Right lobe of liver (tissue), 6 donors: ENCODE measurements around the gene EMILIN2. TPM values are rescaled to one million over a fixed set of nuclear protein-coding genes. Genes with fewer than 3 reads are reported as not detected.

ENCODE experiments used
- ATAC-seq, 4 donors: fragments of 200-7000 bp; cut with Tn5 transposase; one replicate each; pipeline ENCODE4 v1.9.1; 2020; ENCODE audit warnings: mild to moderate bottlenecking in 4 of 4, moderate library complexity in 4 of 4
- DNase-seq, 3 donors: peaks; one replicate each; pipeline ENCODE4 v3.0.0-alpha.2; 2020
- H3K27ac ChIP-seq, 3 donors: fragments of 200-600 bp; one replicate each; pipeline ENCODE4 v1.8.0; 2022
- H3K27me3 ChIP-seq, 2 donors: fragments of 200-600 bp; one replicate each; pipeline ENCODE4 v1.8.0; 2022
- H3K36me3 ChIP-seq, 4 donors: fragments of 200-600 bp; sonication (generic) in 1 of 4; one replicate each; pipeline versions ENCODE4 v1.5.1 to v1.8.0; 2017 to 2022; ENCODE audit warnings: control low read depth in 1 of 4
- H3K4me1 ChIP-seq, 4 donors: fragments of 200-600 bp; sonication (generic) in 1 of 4; one replicate each; pipeline versions ENCODE4 v1.5.1 to v1.8.0; 2017 to 2022; ENCODE audit warnings: control low read depth in 1 of 4
- H3K4me3 ChIP-seq, 3 donors: fragments of 200-600 bp; one replicate each; pipeline ENCODE4 v1.8.0; 2022
- H3K9me3 ChIP-seq, 4 donors: fragments of 200-600 bp; sonication (generic) in 1 of 4; one replicate each; pipeline versions ENCODE4 v1.5.1 to v1.8.0; 2017 to 2022; ENCODE audit warnings: control low read depth in 1 of 4
- CTCF ChIP-seq, 4 donors: fragments of 200-600 bp in 3 of 4; fragments of 450-650 bp in 1 of 4; IDR thresholded peaks; one replicate each; pipeline versions ENCODE4 v1.5.1 to v1.8.0; 2016 to 2022; ENCODE audit warnings: antibody characterized with exemption in 4 of 4, mild to moderate bottlenecking in 2 of 4
- POLR2A ChIP-seq: fragments of 450-650 bp; IDR thresholded peaks from one replicate; pipeline ENCODE4 v1.6.1; 2017; ENCODE audit warnings: antibody characterized with exemption, mild to moderate bottlenecking
- WGBS: methylation state at CpG from one replicate; pipeline ENCODE4 v1.1.6; 2018; ENCODE audit warnings: low coverage, low lambda C conversion rate; ENCODE audit not compliant: insufficient coverage; ENCODE audit errors: missing lambda C conversion rate; 5-methylcytosine and 5-hydroxymethylcytosine counted together
- intact Hi-C, 2 donors: fragments of 100-400 bp; cut with DNase I; formaldehyde crosslinking; loops; one replicate each; pipeline versions ENCODE4 v1.11.2 to v1.14.1; 2022
- total RNA-seq, 6 experiments: library from RNA; depleted of rRNA in 2 of 6; stranded (reverse); fragments of >200 nt in 2 of 6; fragmentation: NEBNext Ultra II Directional in 3 of 6; extraction: Animal tissue kit (Norgen Biotek cat#: 25700) in 3 of 6; gene quantifications; one replicate each; pipeline versions ENCODE4 v1.1.0 to v1.2.4, GENCODE V29; 2016 to 2023
- donor health status: DM: no; HTN: yes; CAD: no.
- donor health status: DM: no; HTN: no; CAD: no.
- donor health status: DM: no; HTN: no; CAD: no.
- donor health status: DM: no; HTN: yes; CAD: no.
- donor health status: DM: no; HTN: yes; CAD: no.

Gene EMILIN2
- total RNA-seq, 6 experiments from 2014 or later, result 0.99 to 4.4 (median 2.3) TPM

- H3K27ac ChIP-seq, result no peak overlapping the region
- WGBS, result 75% methylated on average over 2 of the region's 2 CpGs
- no peaks in the 10 kb centered on the region for H3K9me3 ChIP-seq
- no peaks in the 10 kb centered on the region for H3K27me3 ChIP-seq
- H3K36me3 ChIP-seq, result no peaks in the 10 kb centered on the region
- no peaks in the 10 kb centered on the region for H3K4me1 ChIP-seq
- intact Hi-C loops, result no loop called here
- no peak overlapping the region for H3K4me3 ChIP-seq
- TF ChIP-seq CTCF (IDR thresholded peaks at IDR 0.05) (no peak), POLR2A (no peak)
- DNase-seq, result no peak
- ATAC-seq, result no peak
Measured at GRCh38 chr18:2823202-2823601, 23.6 kb upstream of the EMILIN2 start.

GRCh38 chr18:2823966-2824365, 22.8 kb upstream of the EMILIN2 start:
- Histone ChIP-seq H3K27me3 (no peaks in the 10 kb centered on the region), H3K27ac (no peak overlapping the region), H3K36me3 (no peaks in the 10 kb centered on the region), H3K4me3 (no peak overlapping the region), H3K9me3 (no peaks in the 10 kb centered on the region), H3K4me1 (no peaks in the 10 kb centered on the region)
- intact Hi-C loops, result no loop called here
- TF ChIP-seq CTCF (IDR thresholded peaks at IDR 0.05) (no peak), POLR2A (no peak)
- no peak for DNase-seq
- no peak for ATAC-seq
- 94% methylated on average over 2 of the region's 2 CpGs for WGBS

DNA sequence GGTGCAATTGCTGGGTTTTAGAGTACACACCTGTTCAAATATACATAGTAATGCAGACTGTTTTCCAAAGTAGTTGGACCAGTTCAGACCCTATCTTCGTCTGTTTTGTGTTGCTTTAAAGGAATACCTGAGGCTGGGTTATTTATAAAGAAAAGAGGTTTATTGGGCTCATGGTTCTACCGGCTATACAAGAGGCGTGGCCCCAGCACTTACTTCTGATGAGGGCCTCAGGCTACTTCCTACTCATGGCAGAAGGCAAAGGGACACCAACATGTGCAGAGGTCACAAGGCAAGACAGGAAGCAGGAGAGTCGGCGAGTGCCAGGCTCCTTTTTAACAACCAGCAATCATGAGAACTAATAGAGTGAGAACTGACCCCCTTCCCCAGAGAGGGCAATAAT, 21.9 kb upstream of the EMILIN2 start:
- ATAC-seq, result no peak
- DNase-seq, result no peak
- Histone ChIP-seq H3K27me3 (no peaks in the 10 kb centered on the region), H3K4me3 (no peak overlapping the region), H3K27ac (no peak overlapping the region), H3K9me3 (no peaks in the 10 kb centered on the region), H3K36me3 (no peaks in the 10 kb centered on the region), H3K4me1 (no peaks in the 10 kb centered on the region)
- TF ChIP-seq POLR2A (no peak), CTCF (IDR thresholded peaks at IDR 0.05) (no peak)
- intact Hi-C loops, result no loop called here
- 77% methylated on average over 3 of the region's 5 CpGs for WGBS

DNA sequence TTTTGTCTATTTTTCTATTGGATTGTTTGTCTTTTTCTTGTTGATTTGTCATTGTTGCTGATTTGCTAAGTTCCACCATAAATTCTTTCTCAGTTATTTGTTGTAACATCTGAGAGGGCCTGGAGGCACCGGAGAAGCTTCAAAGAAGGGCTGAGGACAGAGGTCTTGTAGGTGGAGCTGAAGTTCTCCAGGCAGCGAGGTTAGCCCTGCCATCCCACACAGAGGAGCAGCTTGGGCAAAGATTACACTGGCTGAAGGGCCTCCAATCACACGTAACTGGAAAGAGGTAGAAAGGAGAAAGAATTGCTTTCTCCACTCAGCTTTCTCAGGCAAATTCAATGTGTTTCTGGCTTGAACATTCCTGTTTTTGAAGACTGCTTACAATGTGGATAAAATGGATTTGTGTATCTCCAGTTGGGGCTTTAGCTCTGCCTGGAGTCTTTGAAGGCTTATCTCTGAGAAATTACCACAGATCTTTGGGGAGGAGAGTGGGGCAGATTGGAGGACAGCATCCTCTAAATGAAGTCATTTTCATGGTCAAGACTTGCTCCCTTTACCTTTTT, 21.1 kb upstream of the EMILIN2 start:
- Histone ChIP-seq H3K4me1 (no peaks in the 10 kb centered on the region), H3K9me3 (no peaks in the 10 kb centered on the region), H3K36me3 (no peaks in the 10 kb centered on the region), H3K4me3 (no peak overlapping the region), H3K27me3 (no peaks in the 10 kb centered on the region), H3K27ac (no peak overlapping the region)
- WGBS, result 86% methylated on average over 3 of the region's 3 CpGs
- DNase-seq (no peak), ATAC-seq (no peak)
- intact Hi-C loops, result no loop called here
- TF ChIP-seq POLR2A, result no peak
- no peak for TF ChIP-seq CTCF (IDR thresholded peaks at IDR 0.05)

DNA sequence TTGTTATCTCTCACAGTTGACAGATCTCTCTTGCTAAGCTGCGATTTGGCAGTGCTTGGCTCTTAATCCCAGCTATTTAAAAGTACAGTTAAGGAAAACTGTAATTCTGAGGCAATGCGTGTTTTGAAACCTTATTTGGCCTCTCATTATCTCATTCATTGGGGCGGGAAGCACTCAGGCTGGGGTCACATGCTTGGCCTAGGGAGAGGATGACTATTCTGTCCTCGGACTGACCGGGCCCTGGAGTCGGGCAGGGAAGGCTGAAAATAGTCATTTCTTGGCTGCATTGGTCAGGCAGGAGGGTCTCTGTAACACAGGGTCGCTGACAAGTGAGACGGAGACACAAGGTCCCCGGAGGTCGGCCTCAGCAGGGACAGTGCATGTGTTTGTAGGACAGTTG, 20.2 kb upstream of the EMILIN2 start:
- Histone ChIP-seq H3K9me3 (no peaks in the 10 kb centered on the region), H3K27me3 (no peaks in the 10 kb centered on the region), H3K4me3 (no peak overlapping the region), H3K36me3 (no peaks in the 10 kb centered on the region), H3K27ac (no peak overlapping the region), H3K4me1 (no peaks in the 10 kb centered on the region)
- WGBS, result 54% methylated on average over 10 of the region's 10 CpGs
- intact Hi-C loops, result no loop called here
- ATAC-seq (peak; percentile 19 to 56 (median 36)), DNase-seq (no peak)
- TF ChIP-seq CTCF (IDR thresholded peaks at IDR 0.05), result no peak
- TF ChIP-seq POLR2A, result no peak
